GM12801 (cell line): ENCODE data around the gene RAB40B.

Experiments
- TF ChIP-seq, protein P1 (sequence below): IDR thresholded peaks from one replicate; pipeline ENCODE4 v1.5.1; 2011; ENCODE audit warnings: control low read depth; ENCODE audit not compliant: insufficient read length; ENCODE audit errors: extremely low read depth

Gene RAB40B

DNA sequence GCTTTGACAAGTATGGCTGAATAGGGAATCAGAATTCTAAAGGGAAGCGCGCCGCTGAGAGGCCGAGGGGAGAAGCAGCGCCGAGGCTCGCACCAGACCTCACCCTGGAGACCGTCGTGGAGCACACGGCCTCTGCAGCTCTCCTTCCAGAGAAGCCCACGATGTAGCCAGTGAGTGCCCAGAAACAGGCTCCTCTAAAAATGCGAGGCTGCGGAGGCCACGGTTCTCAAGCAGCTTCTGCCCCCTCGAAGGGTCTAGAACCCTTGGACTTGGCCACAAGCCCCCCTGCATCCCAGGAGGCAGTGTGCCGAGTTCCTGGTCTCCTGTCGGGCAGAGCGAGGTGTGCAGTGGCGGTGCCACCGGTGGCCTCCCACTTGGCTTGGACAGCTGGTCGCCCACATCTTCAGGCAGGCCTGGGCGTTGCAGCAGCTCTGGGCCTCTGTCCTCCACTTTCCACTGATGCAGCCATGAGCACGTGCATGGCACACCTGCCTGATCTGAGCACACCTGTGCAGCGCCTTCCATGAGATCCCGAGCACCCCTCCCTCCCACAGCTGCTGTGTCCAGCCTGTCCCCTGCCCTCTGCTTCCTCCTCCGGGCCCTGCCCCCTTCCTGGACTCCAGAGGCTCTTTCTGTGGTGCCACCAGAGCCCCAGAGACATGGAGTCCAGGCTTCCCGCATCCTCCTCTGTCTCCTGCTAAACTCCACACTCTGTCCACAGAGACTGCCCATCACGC lies 31.4 kb downstream of the RAB40B start:
- TF ChIP-seq, protein P1, sequence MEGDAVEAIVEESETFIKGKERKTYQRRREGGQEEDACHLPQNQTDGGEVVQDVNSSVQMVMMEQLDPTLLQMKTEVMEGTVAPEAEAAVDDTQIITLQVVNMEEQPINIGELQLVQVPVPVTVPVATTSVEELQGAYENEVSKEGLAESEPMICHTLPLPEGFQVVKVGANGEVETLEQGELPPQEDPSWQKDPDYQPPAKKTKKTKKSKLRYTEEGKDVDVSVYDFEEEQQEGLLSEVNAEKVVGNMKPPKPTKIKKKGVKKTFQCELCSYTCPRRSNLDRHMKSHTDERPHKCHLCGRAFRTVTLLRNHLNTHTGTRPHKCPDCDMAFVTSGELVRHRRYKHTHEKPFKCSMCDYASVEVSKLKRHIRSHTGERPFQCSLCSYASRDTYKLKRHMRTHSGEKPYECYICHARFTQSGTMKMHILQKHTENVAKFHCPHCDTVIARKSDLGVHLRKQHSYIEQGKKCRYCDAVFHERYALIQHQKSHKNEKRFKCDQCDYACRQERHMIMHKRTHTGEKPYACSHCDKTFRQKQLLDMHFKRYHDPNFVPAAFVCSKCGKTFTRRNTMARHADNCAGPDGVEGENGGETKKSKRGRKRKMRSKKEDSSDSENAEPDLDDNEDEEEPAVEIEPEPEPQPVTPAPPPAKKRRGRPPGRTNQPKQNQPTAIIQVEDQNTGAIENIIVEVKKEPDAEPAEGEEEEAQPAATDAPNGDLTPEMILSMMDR: no peak

DNA sequence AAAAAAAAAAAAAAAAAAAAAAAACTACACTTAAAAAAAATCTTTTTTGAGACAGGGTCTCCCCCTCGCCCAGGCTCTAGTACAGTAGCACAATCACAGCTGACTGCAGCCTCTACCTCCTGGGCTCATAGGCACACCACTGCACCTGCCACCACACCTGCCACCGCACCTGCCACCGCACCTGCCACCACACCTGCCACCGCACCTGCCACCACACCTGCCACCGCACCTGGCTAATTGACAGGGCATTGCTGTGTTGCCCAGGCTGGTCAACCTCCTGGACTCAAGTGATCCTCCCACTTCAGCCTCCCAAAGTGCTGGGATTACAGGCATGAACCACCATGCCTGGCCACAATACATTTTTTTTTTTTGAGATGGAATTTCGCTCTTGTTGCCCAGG lies 32.6 kb downstream of the RAB40B start:
- TF ChIP-seq, protein P1: no peak

DNA sequence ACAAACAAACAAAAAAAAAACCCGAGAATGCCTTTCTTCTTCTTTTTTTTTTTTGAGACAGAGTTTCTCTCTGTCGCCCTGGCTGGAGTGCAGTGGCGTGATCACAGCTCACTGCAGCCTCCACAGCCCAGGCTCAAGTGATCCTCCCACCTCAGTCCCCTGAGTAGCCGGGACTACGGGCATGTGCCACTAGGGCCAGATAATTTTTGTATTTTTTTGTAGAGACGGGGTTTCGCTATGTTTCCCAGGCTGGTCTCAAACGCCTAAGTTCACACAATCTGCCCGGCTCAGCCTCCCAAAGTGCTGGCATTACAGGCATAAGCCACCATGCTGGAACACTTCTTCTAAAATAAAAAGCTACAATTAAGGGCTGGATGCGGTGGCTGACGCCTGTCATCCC lies 33.3 kb downstream of the RAB40B start:
- TF ChIP-seq, protein P1: no peak

DNA sequence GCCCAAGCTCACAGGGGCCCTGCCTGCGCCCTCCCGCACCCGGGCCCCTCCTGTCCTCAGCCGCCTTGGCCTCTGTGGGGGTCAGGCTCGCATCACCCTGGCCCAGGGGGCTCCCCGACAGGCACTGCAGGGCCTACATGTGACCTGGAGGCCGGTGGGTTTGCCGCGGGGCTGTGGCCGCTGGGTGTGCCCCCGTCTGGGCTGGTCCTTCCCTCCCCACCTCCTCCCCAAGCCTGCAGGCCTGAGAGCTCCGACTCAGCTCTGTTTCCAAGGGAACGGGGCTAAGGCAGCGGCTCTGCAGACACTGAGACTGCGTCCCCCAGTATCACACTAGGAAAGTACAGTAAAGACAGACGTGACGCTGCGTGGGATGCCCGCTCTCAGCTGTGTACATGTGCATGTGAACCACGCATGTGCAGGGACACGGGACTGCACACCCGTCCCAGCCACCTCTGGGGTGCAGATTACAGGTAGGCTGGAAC lies 33.8 kb downstream of the RAB40B start:
- TF ChIP-seq, protein P1: no peak

DNA sequence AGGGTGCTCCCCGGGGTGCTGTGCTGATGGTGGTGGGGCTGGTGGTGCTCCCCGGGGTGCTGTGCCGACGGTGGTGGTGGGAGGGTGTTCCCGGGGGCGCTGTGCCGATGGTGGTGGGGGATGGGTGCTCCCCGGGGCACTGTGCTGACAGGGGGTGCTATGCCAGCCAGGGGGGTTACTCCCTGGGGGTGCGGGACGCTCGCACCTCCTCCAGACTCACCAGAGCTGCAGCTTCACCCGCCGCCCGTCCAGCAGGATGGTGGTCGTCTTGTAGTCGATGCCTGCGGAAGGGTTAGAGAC lies 34.3 kb downstream of the RAB40B start:
- TF ChIP-seq, protein P1: no peak

DNA sequence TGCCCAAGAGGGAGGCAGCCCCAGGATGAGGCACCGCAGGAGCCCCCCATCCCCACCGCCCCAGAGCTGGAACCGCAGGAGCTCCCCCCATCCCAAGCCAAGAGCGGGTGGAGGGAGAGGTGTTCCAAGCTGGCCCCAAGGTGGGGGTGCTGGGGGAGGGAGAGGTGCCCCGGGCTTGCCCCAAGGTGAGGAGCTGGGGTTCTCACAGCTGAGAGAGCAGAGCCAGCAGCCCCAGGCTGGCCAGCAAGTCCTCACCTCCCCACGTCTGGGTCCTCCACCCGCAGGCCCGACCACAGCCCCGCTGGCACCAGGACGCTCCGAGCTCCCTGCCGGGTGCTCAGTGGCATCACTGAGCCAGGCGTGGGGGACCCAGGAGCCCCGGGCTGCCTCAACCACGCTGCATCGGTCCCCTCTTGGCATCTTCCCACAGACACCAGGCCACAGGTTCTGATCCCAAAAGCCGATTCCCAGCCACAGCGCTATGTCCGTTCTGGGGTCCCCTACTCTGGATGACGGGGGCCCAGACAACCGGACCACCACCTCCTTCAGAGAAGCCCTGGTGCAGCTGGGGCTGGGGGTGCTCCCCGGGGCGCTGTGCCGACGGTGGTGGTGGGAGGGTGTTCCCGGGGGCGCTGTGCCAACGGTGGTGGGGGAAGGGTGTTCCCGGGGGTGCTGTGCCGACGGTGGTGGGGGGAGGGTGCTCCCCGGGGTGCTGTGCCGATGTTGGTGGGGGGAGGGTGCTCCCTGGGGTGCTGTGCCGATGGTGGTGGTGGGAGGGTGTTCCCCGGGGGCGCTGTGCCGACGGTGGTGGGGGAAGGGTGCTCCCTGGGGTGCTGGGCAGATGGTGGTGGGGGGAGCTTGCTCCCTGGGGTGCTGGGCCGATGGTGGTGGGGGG lies 34.9 kb downstream of the RAB40B start:
- TF ChIP-seq, protein P1: no peak

DNA sequence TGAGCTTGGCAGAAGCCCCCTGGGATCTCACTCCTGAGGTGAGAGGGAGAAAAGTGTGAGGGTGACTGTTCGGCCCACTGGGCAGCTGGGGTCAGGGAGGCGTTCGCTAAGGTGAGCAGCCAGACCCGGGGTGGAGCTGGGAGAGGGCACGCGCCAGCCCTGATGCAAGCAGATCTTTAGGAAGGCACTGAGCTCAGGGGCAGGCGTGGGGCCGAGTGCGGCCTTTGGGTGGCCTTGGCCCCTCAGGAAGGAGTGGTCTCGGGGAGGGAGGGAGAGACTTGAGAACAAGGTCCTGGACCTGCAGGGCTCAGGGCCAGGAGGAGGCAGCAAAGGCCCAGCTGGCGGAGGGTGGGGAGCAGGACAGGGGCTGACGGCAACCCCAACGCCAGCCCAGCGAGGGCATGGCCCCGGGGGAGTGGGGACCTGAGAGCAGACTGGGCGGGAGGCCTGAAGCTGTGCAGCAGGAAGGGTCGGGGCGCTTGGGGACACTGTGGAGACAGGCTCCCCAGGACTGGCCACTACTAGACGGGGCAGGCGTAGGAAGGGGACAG lies 35.7 kb downstream of the RAB40B start:
- TF ChIP-seq, protein P1: no peak
